HepG2 (cell line): ENCODE data around the gene TAMM41. TPM values are rescaled to one million over a fixed set of nuclear protein-coding genes. Genes with fewer than 3 reads are reported as not detected.

Experiments used
- ATF3 ChIP-seq: sonication (generic); formaldehyde crosslinking; IDR thresholded peaks from 2 replicates; pipeline ENCODE4 v1.4.0; 2020; ENCODE audit warnings: missing genetic modification reagents
- CREBL2 ChIP-seq: sonication (generic); formaldehyde crosslinking; IDR thresholded peaks from 2 replicates; pipeline ENCODE4 v1.8.1; 2023; ENCODE audit warnings: missing genetic modification reagents, mild to moderate bottlenecking, borderline replicate concordance
- ELF1 ChIP-seq: sonication (generic); formaldehyde crosslinking; IDR thresholded peaks from 2 replicates; pipeline ENCODE4 v1.4.0; 2020; ENCODE audit warnings: missing genetic modification reagents
- FOXA1 ChIP-seq, 2 experiments: fragments of 450-650 bp in 1 of 2; sonication (generic) in 1 of 2; formaldehyde crosslinking in 1 of 2; IDR thresholded peaks; 2 replicates each; pipeline versions ENCODE4 v1.4.0 to v1.6.1; 2016 to 2020; ENCODE audit warnings: missing genetic modification reagents in 1 of 2
- IKZF1 ChIP-seq: fragments of 450-650 bp; IDR thresholded peaks from 2 replicates; pipeline ENCODE4 v1.7.1; 2016
- SIN3B ChIP-seq: fragments of 150-350 bp; IDR thresholded peaks from 2 replicates; pipeline ENCODE4 v1.6.1; 2014; ENCODE audit warnings: low read length
- ZBTB26 ChIP-seq: IDR thresholded peaks from 2 replicates; pipeline ENCODE4 v1.6.1; 2016; ENCODE audit warnings: missing compliant biosample characterization, missing genetic modification reagents, borderline replicate concordance
- ZBTB49 ChIP-seq: sonication (generic); formaldehyde crosslinking; IDR thresholded peaks from 2 replicates; pipeline ENCODE4 v1.4.0; 2020; ENCODE audit warnings: missing genetic modification reagents, borderline replicate concordance
- ZBTB7A ChIP-seq: sonication (generic); formaldehyde crosslinking; IDR thresholded peaks from 2 replicates; pipeline ENCODE4 v1.8.0; 2022; ENCODE audit warnings: mild to moderate bottlenecking, missing genetic modification reagents
- ZMAT3 ChIP-seq: sonication (generic); formaldehyde crosslinking; conservative IDR thresholded peaks from 2 replicates; pipeline ENCODE4 v1.7.0; 2021; ENCODE audit warnings: missing genetic modification reagents
- ZNF556 ChIP-seq: sonication (generic); formaldehyde crosslinking; IDR thresholded peaks from 2 replicates; pipeline ENCODE4 v1.4.0; 2020; ENCODE audit warnings: mild to moderate bottlenecking, missing genetic modification reagents, borderline replicate concordance
- polyA plus RNA-seq, 8 experiments: library from polyadenylated mRNA; depleted of rRNA in 3 of 8; stranded (reverse) in 7 of 8; unstranded in 1 of 8; fragments of >200 nt; fragmentation: Illumina TruSeq in 4 of 8; extraction: Trizol in 4 of 8; gene quantifications; 2 replicates each; pipeline versions ENCODE4 v1.2.1 to v1.2.3, GENCODE V29; 2011 to 2016; ENCODE audit warnings: low read depth in 4 of 8, missing spikeins in 1 of 8, mixed read lengths in 1 of 8; ENCODE audit not compliant: insufficient read depth in 1 of 8
- total RNA-seq, 5 experiments: library from RNA; depleted of rRNA; stranded (reverse); fragments of >200 nt; fragmentation: Illumina TruSeq; extraction: Trizol; gene quantifications; 2 replicates each; pipeline ENCODE4 v1.2.3, GENCODE V29; 2016; ENCODE audit warnings: low read depth in 1 of 5
- TF ChIP-seq, protein P1 (sequence below): sonication (generic); formaldehyde crosslinking; IDR thresholded peaks from 2 replicates; pipeline ENCODE4 v1.5.0; 2020; ENCODE audit warnings: mild to moderate bottlenecking, missing genetic modification reagents
- TF ChIP-seq, protein P2 (sequence below): sonication (generic); formaldehyde crosslinking; IDR thresholded peaks from 2 replicates; pipeline ENCODE4 v1.4.0; 2020; ENCODE audit warnings: missing genetic modification reagents, borderline replicate concordance

Gene TAMM41
- total and polyA plus RNA-seq, 2 of the 13 experiments (the other 11 are each of a cell fraction or from before 2014, with no cell fraction given), result 9.9 to 12.2 TPM

GRCh38 chr3:11846281-11847266 is at the start of gene TAMM41 (continued):
- TF ChIP-seq ZBTB49 (CRISPR knock-in tag) (no peak; the same call in 1 of the 2 replicates), SIN3B (no peak), FOXA1 (IDR thresholded peaks at IDR 0.05) (no peak), FOXA1 (CRISPR knock-in tag; IDR thresholded peaks at IDR 0.05) (peak; percentile 65), ZNF556 (peak; percentile 95; the same call in 1 of the 2 replicates), ZBTB7A (CRISPR knock-in tag) (no peak), ATF3 (no peak), ZMAT3 (CRISPR knock-in tag) (no peak), IKZF1 (no peak), ELF1 (CRISPR knock-in tag) (peak; percentile 78), ZBTB26 (CRISPR knock-in tag) (peak; percentile 69; the same call in 1 of the 2 replicates), CREBL2 (CRISPR knock-in tag) (no peak)
- TF ChIP-seq, protein P1, sequence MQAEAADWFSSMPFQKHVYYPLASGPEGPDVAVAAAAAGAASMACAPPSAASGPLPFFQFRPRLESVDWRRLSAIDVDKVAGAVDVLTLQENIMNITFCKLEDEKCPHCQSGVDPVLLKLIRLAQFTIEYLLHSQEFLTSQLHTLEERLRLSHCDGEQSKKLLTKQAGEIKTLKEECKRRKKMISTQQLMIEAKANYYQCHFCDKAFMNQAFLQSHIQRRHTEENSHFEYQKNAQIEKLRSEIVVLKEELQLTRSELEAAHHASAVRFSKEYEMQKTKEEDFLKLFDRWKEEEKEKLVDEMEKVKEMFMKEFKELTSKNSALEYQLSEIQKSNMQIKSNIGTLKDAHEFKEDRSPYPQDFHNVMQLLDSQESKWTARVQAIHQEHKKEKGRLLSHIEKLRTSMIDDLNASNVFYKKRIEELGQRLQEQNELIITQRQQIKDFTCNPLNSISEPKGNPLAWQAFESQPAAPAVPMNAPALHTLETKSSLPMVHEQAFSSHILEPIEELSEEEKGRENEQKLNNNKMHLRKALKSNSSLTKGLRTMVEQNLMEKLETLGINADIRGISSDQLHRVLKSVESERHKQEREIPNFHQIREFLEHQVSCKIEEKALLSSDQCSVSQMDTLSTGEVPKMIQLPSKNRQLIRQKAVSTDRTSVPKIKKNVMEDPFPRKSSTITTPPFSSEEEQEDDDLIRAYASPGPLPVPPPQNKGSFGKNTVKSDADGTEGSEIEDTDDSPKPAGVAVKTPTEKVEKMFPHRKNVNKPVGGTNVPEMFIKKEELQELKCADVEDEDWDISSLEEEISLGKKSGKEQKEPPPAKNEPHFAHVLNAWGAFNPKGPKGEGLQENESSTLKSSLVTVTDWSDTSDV, result no peak
- TF ChIP-seq, protein P2, sequence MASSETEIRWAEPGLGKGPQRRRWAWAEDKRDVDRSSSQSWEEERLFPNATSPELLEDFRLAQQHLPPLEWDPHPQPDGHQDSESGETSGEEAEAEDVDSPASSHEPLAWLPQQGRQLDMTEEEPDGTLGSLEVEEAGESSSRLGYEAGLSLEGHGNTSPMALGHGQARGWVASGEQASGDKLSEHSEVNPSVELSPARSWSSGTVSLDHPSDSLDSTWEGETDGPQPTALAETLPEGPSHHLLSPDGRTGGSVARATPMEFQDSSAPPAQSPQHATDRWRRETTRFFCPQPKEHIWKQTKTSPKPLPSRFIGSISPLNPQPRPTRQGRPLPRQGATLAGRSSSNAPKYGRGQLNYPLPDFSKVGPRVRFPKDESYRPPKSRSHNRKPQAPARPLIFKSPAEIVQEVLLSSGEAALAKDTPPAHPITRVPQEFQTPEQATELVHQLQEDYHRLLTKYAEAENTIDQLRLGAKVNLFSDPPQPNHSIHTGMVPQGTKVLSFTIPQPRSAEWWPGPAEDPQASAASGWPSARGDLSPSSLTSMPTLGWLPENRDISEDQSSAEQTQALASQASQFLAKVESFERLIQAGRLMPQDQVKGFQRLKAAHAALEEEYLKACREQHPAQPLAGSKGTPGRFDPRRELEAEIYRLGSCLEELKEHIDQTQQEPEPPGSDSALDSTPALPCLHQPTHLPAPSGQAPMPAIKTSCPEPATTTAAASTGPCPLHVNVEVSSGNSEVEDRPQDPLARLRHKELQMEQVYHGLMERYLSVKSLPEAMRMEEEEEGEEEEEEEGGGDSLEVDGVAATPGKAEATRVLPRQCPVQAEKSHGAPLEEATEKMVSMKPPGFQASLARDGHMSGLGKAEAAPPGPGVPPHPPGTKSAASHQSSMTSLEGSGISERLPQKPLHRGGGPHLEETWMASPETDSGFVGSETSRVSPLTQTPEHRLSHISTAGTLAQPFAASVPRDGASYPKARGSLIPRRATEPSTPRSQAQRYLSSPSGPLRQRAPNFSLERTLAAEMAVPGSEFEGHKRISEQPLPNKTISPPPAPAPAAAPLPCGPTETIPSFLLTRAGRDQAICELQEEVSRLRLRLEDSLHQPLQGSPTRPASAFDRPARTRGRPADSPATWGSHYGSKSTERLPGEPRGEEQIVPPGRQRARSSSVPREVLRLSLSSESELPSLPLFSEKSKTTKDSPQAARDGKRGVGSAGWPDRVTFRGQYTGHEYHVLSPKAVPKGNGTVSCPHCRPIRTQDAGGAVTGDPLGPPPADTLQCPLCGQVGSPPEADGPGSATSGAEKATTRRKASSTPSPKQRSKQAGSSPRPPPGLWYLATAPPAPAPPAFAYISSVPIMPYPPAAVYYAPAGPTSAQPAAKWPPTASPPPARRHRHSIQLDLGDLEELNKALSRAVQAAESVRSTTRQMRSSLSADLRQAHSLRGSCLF (CRISPR knock-in tag), result peak; percentile 8; the same call in 1 of the 2 replicates
